Measurements from ENCODE around the gene UBE2I.
"Not testable (repeated sequence)": the region's sequence is repeated elsewhere in the genome, so short reads cannot be mapped to it uniquely, and the experiment has no call there.

UBE2I gene

DNA sequence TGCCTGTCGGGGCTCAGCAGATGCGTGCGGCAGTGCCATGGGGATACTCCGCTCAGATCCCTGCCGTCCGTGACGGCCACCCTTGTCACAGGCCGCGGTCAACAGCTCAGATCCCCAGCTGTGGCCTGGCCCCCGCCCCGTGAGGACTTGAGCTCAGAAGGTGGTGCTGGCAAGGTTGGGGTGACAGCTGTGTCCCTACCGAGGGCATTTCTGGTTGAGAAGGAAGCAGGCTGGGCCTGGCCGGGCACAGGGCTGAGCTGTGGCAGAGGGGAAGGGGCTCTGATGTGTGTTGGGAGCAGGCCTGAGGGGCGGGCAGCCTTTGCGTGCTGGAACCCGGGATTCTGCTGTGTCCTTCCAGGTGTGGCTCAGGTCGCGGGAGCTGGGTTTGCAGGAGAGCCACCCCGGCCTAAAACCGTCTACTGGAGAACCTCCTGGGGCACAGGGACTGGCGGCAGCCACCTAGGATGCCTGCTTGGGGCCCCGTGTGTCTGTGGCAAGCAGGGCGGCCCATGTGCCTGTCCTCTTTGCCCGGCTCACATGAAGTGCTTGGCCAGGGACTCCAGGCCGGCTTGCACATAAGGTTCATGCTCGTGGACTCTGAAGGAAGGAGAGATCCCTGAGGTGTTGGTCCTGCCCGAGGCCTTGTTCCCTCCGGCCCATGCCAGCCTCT is 5.1 kb downstream of the UBE2I start:
- no peak for DNase-seq

DNA sequence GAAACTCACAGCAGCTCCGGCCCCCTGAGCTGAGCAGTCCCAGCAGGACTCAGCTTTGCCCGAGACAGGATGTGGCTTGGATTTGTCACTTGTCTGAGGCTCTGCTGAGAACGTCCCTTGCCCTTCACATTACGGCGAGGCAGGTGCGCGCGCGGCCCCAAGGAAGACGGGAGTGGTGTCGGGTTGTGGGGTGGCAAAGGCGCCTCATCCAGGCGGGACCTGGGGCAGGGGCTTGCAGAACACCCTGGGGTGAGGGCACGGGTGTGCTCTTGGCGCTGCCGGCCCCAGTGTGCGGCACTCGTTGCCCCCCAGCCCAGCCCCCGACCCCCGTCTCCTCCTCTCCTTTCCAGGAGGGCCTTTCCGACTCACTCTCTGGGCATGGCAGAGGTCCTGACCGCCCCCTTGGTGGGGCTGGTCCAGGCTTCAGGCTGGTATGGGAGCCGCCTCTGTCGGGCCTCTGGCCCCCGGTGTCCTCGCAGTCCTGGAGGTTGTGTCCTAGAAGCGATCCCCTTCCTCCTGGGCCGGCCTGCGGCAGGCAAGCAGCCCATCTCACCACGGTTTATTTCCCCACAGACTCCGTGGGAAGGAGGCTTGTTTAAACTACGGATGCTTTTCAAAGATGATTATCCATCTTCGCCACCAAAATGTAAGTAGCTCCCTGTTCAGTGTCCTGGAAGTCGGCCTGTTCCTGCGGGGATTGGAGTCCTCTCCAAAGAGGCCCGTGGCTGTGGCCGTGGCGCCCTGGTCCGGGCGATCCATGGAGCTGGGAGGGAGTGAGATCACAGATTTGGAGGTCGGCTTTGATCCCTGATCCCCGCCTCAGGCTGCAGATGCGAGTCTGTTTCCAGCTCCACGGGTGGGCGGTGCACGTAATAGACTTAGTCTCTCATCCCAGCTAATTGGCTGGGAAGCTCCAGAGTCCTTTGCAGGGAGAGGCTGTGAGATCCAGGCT is 5.9 kb downstream of the UBE2I start:
- DNase-seq, result no peak

DNA sequence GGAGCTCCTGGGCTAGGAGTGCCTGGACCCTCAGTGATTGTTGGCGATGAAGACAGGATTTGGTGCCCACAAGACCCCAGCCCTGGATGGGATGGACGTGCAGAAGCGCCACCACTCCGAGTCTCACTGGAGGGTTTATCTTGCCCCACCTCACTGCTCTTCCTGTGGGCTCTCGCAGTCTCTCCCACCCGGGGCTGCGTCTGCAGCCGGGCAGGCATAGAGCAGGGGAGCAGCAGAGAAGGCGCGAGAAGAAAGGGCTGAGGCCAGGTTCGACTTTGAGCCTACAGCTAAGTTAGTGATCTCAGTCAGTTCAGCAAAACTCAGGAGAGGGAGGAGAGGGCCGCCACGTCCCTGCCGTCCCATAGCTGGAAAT is 6.6 kb downstream of the UBE2I start:
- DNase-seq, result no peak

DNA sequence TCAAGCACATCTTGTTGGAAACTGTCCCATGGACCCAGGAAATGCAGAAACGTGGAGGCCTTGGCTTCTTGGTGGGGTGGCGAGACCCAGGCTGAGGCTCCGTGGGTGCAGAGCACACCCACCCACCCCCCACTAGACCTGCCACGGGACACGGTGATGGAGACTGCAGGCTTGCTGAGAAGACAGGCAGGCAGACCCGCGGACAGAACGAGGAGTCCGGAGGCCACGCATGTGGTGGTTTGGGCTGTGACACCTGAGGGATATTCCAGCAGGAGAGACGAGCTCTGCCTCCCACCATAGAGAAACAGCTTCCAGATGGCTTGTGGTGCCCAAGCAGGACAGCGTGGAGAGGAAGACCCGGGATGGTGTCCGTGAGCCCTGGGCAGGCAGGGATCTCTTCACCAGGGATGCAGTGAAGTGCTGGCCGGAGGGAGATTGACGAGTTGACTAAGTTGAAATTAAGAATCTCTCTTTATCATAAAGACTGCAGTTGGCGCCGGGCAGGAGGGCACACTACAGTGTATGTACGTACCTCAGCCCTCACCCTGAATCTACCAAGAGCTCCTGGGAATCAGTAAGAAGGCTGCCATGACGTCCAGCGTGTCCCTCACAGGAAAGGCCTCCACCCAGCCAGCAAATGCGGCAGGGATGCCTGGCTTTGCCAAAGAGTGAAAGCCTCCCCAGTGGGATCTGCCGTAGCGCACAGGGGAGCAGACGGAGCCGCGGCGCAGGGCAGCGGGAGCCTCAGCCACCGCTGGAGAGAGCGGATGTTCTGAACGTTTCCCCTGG is 8.2 kb downstream of the UBE2I start:
- no peak for DNase-seq

DNA sequence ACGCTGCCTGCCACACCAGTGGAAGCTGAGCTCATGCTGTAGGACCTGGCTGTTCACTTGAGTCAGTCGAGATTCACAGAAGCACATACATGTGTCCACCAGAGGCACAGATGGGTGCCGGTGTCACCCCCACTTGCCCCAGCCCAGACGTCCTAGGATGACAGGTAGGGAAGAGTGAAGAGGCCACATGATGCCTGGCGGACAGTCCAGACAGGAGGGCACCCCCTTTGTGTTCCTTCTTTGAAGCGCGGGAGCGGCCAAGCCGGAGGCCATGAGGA is 8.8 kb downstream of the UBE2I start:
- DNase-seq, result no peak

DNA sequence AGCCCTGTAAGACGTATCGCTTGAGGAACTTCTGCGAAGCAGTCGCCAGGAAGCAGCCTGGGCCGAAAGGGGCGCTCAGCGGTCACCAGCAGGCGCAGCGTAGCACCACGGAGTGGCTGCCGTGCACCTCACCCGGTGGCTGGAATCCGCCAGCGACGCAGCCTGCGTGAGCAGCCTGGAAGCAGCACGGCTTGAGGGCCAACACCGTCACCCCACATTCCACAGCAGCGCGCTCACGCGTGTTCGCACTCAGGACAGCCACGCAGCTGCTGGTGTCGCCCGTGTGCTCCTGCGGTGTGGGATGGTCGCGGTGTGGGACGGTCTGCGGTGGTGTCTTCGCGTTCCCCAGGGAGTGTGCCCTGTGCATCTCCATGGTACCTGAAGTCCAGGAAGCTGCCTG is 9.6 kb downstream of the UBE2I start:
- DNase-seq, result no peak

DNA sequence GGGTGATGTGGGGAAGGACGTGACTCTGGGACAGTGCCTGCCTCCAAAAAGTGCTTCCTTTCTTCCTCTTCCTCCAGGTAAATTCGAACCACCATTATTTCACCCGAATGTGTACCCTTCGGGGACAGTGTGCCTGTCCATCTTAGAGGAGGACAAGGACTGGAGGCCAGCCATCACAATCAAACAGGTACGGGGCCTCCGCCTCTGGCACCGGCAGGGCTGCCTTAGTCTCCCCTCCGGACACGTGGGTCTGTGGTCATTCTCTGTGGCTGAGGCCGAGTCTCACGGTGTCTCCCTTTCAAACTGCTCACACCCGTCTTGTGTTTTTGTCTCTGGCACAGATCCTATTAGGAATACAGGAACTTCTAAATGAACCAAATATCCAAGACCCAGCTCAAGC is 10.7 kb downstream of the UBE2I start:
- DNase-seq, result no peak

DNA sequence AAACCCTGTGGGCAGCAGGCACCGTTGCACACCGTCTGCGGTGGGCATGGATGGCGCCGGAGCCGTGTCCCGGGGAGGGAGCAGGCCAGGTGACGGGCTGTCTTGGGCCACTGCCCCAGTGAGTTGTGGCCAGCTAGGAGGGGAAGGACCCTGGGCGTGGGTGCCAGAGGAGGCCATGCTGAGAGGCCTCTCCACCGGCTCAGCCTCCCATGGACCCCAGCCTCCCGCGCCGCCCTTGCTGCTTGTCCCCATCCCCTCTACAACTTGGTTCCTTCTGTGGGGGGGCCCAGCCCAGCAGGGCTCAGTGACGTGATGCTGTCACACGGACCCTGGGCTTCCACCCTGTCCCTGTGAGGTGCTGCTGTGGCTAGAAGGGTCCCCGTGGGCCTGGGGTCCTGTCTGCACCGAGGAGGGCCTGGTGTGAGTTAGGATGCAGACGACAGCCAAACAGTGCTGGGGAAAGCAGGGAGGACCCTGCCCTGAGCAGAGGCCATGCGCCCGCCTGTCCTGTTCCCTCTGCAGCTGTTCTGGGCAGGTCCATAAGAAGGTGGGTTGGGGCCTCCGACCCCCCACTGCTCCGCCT is 11.3 kb downstream of the UBE2I start:
- no peak for DNase-seq

DNA sequence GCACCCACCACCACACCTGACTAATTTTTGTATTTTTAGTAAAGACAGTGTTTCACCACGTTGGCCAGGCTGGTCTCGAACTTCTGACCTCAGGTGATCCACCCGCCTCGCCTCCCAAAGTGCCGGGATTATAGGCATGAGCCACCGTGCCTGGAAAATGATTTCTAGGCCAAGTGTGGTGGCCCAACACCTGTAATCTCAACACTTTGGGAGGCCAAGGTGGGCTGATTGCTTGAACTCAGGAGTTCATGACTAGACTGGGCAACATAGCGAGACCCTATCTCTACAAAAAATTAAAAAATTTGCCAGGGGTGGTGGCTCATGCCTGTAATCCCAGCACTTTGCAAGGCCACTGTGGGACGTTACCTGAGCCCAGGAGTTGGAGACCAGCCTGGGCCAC is 13.0 kb downstream of the UBE2I start:
- DNase-seq, result no peak

DNA sequence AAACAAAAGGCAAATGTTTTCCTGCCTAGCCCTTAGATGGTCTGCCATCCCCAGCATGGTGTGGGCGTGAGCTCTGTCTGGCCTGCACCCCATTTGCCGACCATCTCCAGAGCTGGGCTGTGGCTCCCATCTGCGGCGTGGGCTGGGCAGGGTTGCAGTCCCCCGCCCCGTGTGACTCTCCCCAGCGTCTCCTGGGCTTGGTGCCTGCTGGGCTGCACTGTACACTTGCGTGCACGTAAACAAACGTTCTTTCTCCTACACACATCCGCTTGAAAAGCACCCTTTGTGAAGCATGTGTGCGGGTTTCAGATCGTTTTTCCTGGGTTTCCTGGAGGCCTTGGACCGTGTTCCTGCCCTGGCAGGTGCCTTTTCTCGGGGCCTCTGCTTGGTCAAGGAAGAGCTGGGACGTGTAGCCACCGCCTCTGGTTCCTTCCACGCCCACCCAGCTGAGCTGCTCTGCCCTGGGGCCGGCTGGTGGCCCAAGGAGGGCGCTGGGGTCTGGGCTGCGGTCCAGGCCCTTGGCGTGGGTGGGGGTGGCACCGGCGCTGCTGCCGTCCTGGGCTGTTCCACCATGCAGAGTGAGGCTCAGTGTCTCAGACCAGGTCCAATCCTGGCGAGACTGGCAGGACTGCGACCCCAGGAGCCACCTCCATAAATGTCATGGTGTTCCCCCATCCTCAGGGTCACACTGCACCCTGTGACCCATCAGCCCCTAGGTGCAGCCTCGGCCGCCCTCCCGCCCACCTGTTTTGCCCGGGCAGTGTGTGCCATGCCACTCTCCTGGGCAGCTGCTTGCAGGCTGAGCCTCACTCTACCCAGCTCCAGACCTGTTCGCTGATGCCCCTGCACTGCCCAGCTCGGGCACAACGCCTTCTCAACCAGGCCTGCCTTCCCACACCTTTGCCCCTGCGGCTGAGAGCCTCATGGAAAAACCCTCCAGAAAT is 14.1 kb downstream of the UBE2I start:
- DNase-seq, result no peak

DNA sequence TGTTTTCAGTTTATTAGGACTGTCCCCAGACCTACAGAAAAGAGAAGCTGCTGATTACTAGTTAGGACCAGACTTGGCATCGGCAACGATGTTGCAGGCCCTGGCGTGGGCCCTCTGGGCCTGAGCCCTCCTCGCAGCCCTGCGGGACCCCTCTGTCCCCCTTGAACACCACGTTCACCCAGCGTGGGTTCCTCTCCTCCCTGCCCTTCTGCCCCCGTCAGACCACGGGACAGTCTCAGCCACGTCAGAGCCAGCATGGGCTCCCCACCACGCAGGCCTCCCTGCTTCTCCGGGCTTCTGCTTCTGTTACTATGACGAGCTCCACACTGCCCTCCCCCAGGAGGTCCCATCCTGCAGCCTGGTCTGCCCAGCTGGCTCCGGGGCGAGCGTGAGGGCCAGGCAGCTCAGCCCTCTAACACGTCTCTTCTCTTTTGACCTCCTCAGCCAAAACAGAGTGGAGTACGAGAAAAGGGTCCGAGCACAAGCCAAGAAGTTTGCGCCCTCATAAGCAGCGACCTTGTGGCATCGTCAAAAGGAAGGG is 14.9 kb downstream of the UBE2I start:
- no peak for DNase-seq

DNA sequence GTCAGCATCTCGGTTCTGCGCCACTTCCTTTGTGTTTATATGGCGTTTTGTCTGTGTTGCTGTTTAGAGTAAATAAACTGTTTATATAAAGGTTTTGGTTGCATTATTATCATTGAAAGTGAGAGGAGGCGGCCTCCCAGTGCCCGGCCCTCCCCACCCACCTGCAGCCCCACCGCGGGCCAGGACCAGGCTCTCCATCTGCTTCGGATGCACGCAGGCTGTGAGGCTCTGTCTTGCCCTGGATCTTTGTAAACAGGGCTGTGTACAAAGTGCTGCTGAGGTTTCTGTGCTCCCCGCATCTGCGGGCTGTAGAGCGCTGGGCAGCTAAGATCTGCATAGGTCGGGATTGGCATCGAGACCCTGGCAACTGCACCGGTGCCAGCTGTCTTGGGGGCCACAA is 15.8 kb downstream of the UBE2I start:
- no peak for DNase-seq

DNA sequence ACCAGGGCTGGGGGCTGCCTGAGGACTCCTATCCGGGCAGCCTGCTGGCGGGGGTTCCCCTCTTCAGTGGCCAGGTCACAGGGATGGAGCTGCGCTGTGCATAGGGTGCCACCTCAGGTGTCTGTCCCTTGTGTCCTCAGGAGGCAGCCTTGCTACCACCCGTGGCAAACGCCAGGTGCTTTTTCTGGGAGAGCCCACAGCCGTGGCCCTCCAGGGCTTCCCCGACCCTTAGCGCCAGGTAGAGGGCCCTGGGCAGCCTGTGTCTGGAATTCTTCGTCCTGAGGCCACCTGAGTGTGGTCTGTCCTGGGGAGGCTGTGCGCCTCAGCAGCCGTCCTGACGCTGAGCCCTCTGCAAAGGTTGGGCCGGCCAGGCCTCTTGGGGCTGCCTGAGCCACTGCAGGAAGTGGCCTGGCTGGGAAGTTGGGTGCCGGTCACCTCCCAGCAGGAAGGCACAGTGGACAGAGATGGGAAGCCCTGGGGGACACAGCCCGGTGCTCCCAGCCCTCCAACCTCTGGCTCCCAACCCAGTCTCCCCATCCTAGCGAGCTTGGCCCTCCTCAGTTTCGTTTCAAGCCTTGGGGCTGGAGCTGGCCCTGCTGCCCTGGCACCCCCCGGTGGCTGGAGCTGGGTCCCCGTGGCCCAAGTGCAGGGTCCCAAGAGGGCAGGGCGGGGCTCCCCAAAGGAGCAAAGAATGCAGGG is 16.4 kb downstream of the UBE2I start:
- no peak for DNase-seq

DNA sequence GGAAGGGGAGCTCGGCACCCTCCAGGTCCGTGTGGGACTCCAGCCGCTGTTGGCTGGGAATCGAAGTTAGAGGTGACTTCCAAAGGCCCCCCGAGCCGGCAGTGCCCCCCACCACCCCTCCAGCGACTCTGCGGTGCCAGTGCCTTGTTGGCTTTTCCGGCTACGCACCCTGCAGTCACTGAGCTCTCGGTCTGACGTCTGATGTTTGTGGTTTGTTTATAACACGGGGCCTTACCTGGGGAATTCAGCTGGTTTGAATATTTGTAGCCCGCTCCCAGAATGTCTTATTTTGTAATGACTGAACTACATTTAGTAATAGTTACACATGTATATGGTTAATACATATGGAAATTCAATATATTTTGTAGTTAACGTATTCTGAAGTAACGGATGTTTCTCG is 17.0 kb downstream of the UBE2I start:
- DNase-seq, result no peak

DNA sequence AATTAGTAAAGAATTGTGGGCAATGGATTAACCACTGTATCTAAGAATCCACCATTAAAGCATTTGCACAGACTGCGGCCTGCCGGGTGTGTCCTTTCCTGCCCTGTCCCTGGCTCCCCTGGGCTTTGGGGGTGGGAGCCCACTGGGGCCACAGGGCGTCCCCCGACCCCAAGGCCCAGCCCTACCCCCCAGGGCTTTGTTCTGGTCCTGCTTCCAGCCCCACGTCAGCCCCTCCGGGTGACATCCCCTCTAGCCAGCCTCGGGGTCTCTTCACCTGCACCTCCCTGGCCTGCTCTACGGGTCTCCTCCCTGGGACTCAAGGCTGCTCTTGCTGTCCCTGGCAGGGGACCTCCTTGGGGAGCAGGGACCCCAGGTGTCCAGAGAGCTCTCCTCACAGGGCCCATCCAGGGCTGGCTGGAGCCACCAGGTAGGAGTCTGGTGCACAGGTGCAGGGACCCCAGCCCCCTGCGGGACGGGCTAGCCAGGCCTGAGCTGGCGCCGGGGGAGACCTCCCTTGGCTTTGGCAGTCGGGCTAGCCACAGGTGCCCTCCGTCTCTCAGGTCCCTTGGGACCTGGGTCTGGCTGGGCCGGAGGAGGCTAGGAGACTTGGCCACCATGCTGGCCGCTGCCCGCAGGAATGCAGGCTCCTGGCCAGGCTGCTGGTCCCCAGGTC is 17.6 kb downstream of the UBE2I start:
- no peak for DNase-seq

DNA sequence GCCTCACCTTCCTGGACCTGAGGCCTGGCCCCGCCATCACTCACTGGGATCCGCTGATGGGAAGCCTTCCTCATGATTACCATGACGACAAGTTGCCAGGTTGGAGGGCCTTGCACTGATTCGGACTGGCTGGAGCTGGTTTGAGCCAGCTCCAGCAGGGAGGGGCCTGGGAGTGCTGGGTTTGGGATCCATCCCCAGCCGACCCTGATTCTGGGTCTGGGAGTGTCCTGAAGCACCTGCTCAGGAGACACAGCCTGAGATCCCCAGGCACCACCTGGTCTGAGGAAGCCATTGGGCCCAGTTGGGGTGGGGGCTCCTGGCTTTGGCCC is 18.1 kb downstream of the UBE2I start:
- no peak for DNase-seq

DNA sequence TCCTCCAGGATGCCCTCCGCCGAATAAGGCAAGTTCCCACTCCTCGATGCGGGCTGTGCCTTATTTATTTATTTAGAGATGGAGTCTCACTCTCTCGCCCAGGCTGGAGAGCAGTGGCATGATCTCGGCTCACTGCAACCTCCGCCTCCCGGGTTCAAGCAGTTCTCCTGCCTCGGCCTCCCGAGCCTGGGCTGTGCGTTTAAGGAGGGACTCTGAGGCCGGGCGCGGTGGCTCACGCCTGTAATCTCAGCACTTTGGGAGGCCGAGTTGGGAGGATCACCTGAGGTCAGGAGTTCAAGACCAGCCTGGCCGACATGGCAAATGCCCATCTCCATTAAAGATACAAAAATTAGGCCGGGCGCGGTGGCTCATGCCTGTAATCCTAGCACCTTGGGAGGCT is 18.7 kb downstream of the UBE2I start:
- DNase-seq, result not testable (repeated sequence)

DNA sequence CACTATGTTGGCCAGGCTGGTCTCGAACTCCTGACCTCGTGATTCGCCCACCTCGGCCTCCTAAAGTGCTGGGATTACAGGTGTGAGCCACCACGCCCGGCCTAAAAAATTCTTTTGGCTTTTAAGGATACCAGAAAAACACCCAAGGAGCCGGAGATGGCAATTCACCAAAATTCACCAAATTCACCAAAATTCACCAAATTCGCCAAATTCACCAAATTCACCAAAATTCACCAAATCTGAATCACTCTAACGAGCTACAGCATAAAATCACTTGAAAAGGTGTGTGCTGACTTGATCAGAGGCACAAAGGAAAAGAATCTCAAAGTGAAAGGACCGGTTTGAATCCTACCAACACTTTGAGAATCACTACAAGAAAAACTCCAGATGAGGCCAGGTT is 19.5 kb downstream of the UBE2I start:
- not testable (repeated sequence) for DNase-seq

DNA sequence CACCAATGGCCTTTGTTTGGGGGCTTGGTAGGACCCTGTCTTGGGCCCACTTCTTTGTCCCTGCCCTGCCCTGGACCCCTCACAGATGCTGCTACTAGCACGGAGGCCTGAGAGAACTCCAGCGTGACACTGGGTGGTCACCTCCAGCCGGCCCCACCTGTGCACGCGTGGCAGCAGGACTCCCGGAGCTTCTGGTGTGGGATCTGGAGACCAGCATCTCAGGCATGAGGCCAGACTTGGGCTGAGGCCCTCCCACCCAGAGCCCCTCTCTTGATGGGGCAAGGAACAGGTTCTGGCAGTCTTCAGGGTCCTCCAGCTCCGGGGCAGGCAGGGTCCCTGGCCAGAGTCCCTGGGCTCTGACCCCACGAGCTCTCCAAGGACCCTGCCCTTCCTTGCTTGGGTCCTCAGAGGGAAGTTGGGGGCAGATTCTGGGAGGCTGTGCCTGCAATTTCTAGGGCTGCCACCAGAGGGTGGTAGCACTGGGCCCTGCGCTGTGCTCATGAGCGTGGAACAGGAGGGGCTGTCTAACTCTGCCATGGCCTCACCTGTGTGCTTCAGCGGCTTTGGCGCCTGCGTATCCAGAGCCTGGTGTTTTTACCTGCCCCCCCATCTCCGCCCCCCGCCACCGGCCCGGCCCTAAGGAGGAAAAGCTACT is 21.0 kb downstream of the UBE2I start:
- no peak for DNase-seq

DNA sequence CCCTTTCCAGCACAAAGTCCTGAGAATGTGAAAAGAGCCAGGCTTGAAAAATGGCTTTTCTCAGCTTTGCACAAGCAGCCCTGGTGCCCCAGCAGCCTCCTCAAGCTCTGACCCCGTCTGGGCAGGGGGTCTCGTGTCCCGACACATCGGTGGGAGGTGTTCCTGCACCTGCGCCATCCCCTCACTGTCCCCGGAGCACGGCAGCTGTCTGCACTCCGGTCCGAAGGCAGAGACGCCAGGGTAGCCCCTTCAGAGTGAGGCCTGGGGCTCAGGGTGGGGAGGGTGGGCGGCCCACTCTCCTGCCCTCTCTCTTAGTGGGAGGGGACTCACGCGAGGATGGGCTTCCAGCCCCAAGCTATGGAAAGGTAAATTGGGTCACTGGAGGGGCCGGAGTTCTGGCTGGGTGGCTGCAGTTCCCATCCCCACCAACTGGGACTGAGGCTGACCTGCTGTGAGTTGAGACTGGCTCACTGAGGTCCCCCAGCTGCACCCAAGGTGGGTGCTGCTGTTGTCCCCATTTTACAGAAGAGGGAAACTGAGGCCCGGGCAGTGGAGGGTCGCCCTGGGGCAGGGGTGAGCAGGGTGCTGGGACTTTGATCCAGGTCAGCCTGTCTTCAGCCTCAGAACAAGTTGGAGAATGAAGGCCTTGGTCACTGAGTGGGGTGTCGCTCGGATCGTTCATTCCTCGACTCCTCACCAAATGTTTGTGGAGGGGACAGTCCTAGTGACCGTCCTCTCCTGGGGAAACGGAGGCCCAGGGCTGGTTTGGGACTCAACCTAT is 21.7 kb downstream of the UBE2I start:
- no peak for DNase-seq

Measured in fibroblast of upper back skin (primary cell).